Measurements from ENCODE around the gene SPAG16.

- TF ChIP-seq CTCF (IDR thresholded peaks at IDR 0.05; ENCODE audit: low read depth, low read length): no peak
- TF ChIP-seq EZH2phosphoT487 (IDR thresholded peaks at IDR 0.05; ENCODE audit: low read depth): no peak
Measured at GRCh38 chr2:214050731-214051130, 766.5 kb downstream of the SPAG16 start.
